Measurements from ENCODE around the gene SPOP. TPM values are rescaled to one million over a fixed set of nuclear protein-coding genes. Genes with fewer than 3 reads are reported as not detected.

Gene SPOP
- total RNA-seq, 1 donor: 27.4 TPM

GRCh38 chr17:49580981-49581647 is 96.8 kb downstream of the SPOP start:
- H3K4me3 ChIP-seq (ENCODE audit: low read length): no peak overlapping the region
- H3K4me1 ChIP-seq (ENCODE audit: insufficient read depth, low read length): peaks cover 4% of the 10 kb centered on the region
- H3K9me3 ChIP-seq (ENCODE audit: low read depth, low read length): no peaks in the 10 kb centered on the region
- peaks cover 19% of the 10 kb centered on the region for H3K27me3 ChIP-seq (ENCODE audit: insufficient read depth, low read length)

GRCh38 chr17:49580055-49580721 is 97.7 kb downstream of the SPOP start:
- Histone ChIP-seq H3K9me3 (ENCODE audit: low read depth, low read length) (no peaks in the 10 kb centered on the region), H3K27me3 (ENCODE audit: insufficient read depth, low read length) (peaks cover 22% of the 10 kb centered on the region), H3K4me1 (ENCODE audit: insufficient read depth, low read length) (peaks cover 11% of the 10 kb centered on the region), H3K4me3 (ENCODE audit: low read length) (no peak overlapping the region)

GRCh38 chr17:49579522-49579921 is 98.4 kb downstream of the SPOP start:
- H3K27me3 ChIP-seq (ENCODE audit: insufficient read depth, low read length): peaks cover 29% of the 10 kb centered on the region

GRCh38 chr17:49578952-49579500 is 98.9 kb downstream of the SPOP start:
- no peaks in the 10 kb centered on the region for H3K9me3 ChIP-seq (ENCODE audit: low read depth, low read length)
- H3K27me3 ChIP-seq (ENCODE audit: insufficient read depth, low read length): peaks cover 30% of the 10 kb centered on the region

More at GRCh38 chr17:49579522-49579921, 98.4 kb downstream of the SPOP start:
- Histone ChIP-seq H3K4me1 (ENCODE audit: insufficient read depth, low read length) (peaks cover 12% of the 10 kb centered on the region), H3K9me3 (ENCODE audit: low read depth, low read length) (no peaks in the 10 kb centered on the region), H3K4me3 (ENCODE audit: low read length) (no peak overlapping the region)

GRCh38 chr17:49578414-49578813 is 99.5 kb downstream of the SPOP start:
- no peak overlapping the region for H3K4me3 ChIP-seq (ENCODE audit: low read length)
- peaks cover 33% of the 10 kb centered on the region for H3K27me3 ChIP-seq (ENCODE audit: insufficient read depth, low read length)
- peaks cover 12% of the 10 kb centered on the region for H3K4me1 ChIP-seq (ENCODE audit: insufficient read depth, low read length)
- H3K9me3 ChIP-seq (ENCODE audit: low read depth, low read length): no peaks in the 10 kb centered on the region

More at GRCh38 chr17:49578952-49579500, 98.9 kb downstream of the SPOP start:
- Histone ChIP-seq H3K4me3 (ENCODE audit: low read length) (no peak overlapping the region), H3K4me1 (ENCODE audit: insufficient read depth, low read length) (peaks cover 12% of the 10 kb centered on the region)

GRCh38 chr17:49577963-49578362 is 99.9 kb downstream of the SPOP start:
- Histone ChIP-seq H3K4me1 (ENCODE audit: insufficient read depth, low read length) (peaks cover 12% of the 10 kb centered on the region), H3K9me3 (ENCODE audit: low read depth, low read length) (no peaks in the 10 kb centered on the region), H3K4me3 (ENCODE audit: low read length) (no peak overlapping the region), H3K27me3 (ENCODE audit: insufficient read depth, low read length) (peaks cover 35% of the 10 kb centered on the region)

- H3K9me3 ChIP-seq (ENCODE audit: low read depth, low read length): no peaks in the 10 kb centered on the region
- H3K27me3 ChIP-seq (ENCODE audit: insufficient read depth, low read length): peaks cover 35% of the 10 kb centered on the region
These were observed 100.3 kb downstream of the SPOP start for GRCh38 chr17:49577650-49577934.

GRCh38 chr17:49576917-49577649 is 100.8 kb downstream of the SPOP start:
- H3K27me3 ChIP-seq (ENCODE audit: insufficient read depth, low read length): peaks cover 35% of the 10 kb centered on the region
- no peaks in the 10 kb centered on the region for H3K9me3 ChIP-seq (ENCODE audit: low read depth, low read length)
- no peak overlapping the region for H3K4me3 ChIP-seq (ENCODE audit: low read length)
- peaks cover 12% of the 10 kb centered on the region for H3K4me1 ChIP-seq (ENCODE audit: insufficient read depth, low read length)

More at GRCh38 chr17:49577650-49577934, 100.3 kb downstream of the SPOP start:
- Histone ChIP-seq H3K4me1 (ENCODE audit: insufficient read depth, low read length) (peaks cover 12% of the 10 kb centered on the region), H3K4me3 (ENCODE audit: low read length) (no peak overlapping the region)

GRCh38 chr17:49576088-49576916 is 101.6 kb downstream of the SPOP start:
- H3K9me3 ChIP-seq (ENCODE audit: low read depth, low read length): no peaks in the 10 kb centered on the region
- H3K27me3 ChIP-seq (ENCODE audit: insufficient read depth, low read length): peaks cover 35% of the 10 kb centered on the region
- peaks cover 12% of the 10 kb centered on the region for H3K4me1 ChIP-seq (ENCODE audit: insufficient read depth, low read length)
- no peak overlapping the region for H3K4me3 ChIP-seq (ENCODE audit: low read length)

- Histone ChIP-seq H3K27me3 (ENCODE audit: insufficient read depth, low read length) (peaks cover 35% of the 10 kb centered on the region), H3K4me3 (ENCODE audit: low read length) (no peak within 1 kb of the TSS), H3K4me1 (ENCODE audit: insufficient read depth, low read length) (peaks cover 12% of the 10 kb centered on the region), H3K9me3 (ENCODE audit: low read depth, low read length) (no peaks in the 10 kb centered on the region)
These were observed 102.2 kb downstream of the SPOP start, which contains the start of gene NXPH3 for GRCh38 chr17:49575679-49576087. TSS of gene NXPH3 (plus strand) at chr17:49575871. CDS start at chr17:49576220, 349 bp downstream.

- Histone ChIP-seq H3K27me3 (ENCODE audit: insufficient read depth, low read length) (peaks cover 35% of the 10 kb centered on the region), H3K4me1 (ENCODE audit: insufficient read depth, low read length) (peaks cover 16% of the 10 kb centered on the region), H3K9me3 (ENCODE audit: low read depth, low read length) (no peaks in the 10 kb centered on the region), H3K4me3 (ENCODE audit: low read length) (no peak overlapping the region)
These were observed 102.8 kb downstream of the SPOP start for GRCh38 chr17:49574945-49575678.

- Histone ChIP-seq H3K27me3 (ENCODE audit: insufficient read depth, low read length) (peaks cover 35% of the 10 kb centered on the region), H3K9me3 (ENCODE audit: low read depth, low read length) (no peaks in the 10 kb centered on the region), H3K4me3 (ENCODE audit: low read length) (no peak overlapping the region), H3K4me1 (ENCODE audit: insufficient read depth, low read length) (peaks cover 23% of the 10 kb centered on the region)
These were observed 103.5 kb downstream of the SPOP start for GRCh38 chr17:49574323-49574781.

- no peak overlapping the region for H3K4me3 ChIP-seq (ENCODE audit: low read length)
- peaks cover 23% of the 10 kb centered on the region for H3K4me1 ChIP-seq (ENCODE audit: insufficient read depth, low read length)
- no peaks in the 10 kb centered on the region for H3K9me3 ChIP-seq (ENCODE audit: low read depth, low read length)
- H3K27me3 ChIP-seq (ENCODE audit: insufficient read depth, low read length): peaks cover 35% of the 10 kb centered on the region
These were observed 104.2 kb downstream of the SPOP start for GRCh38 chr17:49573510-49574322.
